GM19467 (cell line): ENCODE data around the gene SOX4.

ENCODE experiments used
- ATAC-seq: cut with Tn5 transposase; IDR thresholded peaks from one replicate; pipeline ENCODE4 v1.9.1; 2021; ENCODE audit warnings: mild to moderate bottlenecking, moderate library complexity; ENCODE audit not compliant: unreplicated experiment

SOX4 gene

DNA sequence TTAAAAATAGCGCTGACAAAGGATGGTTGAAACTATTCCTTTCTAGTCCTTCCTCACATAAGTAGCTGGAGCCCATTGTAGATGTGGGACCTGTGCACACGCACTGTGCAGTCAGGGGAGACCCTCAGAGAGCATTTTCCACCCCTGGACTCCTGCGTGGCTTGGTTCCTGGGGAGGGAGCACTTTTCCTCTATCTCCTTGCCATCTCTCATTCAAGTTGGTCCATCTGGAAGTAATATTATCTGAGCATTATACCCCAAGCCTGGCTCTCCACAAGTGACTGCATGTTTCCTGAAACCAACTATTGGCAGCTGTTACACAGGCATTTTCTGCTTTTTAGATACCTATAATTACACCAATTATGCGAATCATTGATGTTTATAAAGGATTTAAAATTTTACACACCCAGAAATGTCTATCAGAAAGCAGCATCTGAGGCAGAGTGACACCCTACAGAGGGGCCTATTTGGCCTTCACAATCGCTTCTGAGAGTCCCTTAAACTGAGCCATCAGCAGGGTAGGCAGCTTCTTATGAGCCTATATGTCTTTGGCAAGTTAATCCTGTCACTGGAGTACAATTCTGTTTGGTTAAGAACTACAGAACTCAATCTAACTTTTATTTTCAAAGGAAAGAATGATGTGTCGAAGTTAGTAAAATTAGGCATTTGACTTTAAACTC is 18.7 kb downstream of the SOX4 start:
- ATAC-seq = no peak

DNA sequence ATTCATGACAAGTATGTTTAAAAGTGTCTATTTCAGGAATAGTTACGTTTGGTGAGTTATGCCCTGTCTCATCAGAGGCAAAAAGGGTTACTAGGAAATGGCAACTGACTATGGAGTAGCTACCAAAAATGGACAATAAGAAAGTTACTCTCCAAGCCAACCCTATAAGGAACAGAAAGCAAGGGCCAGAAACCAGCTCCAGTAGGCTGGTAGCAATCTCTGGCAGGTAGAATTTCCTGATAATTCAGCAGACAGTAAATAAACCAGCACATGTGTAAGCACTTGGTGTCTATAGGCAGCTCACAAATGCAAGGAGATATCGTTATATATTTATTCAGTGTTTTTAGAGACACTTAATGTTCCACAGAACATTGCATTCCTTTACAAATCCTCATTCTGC is 20.3 kb downstream of the SOX4 start:
- no peak for ATAC-seq

DNA sequence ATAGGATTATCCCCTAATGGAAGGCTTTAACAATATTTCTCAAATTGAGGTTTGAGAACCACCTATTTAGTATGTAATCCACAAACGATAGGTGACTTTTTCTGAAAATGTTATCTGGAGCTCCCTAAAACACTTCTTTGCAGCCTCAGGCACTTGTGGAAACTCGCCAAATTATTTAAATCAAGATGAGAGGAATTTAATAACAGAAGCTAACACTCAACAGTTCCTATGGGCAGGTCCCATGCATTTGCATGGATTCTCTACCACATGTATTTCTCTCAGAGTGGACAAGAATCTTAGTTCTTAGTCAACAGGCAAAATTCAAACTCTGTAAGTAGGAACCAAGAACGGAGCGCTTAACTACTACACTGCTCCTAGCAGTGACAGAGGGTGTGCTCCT is 20.7 kb downstream of the SOX4 start:
- no peak for ATAC-seq

DNA sequence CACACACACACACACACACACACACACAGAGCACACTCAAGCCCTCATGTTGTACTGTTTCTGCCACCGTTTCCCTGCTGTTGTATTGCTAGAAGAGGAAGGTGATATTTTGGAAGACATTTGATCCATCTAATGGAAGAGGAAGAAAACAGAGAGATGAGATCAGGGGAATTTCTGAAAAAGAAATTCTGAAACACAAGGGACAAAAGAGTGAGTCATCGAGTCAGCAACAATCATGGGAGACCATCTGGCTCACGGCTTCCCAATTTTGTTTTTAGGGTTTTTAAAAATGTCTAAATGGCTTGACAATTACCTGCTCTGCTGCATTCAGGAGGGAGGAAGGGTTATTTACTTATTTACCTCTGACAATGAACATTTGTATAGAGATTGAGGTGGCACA is 22.0 kb downstream of the SOX4 start:
- ATAC-seq = no peak

DNA sequence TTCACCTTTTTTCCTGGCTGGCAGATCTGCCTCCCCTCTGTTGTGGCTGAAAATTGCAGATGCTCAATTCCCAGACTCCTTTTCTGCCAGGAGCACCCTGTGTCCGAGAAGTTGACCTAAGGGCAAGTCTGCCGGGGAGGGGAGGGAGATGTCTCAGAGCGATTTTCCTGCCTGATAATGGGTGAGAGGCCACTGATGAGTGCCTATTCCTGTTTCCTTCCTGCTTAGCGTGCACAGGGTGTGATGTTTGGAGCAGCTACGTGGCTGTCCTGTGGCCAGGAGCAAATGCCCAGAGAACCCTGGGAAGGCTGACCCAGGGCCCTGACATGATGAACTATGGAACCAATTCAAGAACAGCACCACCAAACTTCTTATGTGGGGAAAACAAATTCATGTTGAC is 22.5 kb downstream of the SOX4 start:
- ATAC-seq = no peak

DNA sequence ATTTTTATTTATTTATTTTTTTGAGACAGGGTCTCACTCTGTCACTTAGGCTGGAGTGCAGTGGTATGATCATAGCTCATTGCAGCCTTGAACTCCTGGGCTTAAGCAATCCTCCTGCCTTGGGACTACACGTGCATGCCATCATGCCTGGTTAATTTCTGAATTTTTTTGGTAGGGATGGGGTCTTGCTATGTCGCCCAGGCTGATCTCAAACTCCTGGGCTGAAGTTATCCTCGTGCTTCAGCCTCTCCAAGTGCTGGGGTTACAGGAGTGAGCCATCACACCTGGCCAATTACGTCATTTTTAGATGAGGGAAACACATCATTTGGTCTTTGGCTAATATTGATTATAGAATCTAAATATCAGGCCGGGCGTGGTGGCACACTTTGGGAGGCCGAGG is 32.1 kb downstream of the SOX4 start:
- ATAC-seq = no peak

DNA sequence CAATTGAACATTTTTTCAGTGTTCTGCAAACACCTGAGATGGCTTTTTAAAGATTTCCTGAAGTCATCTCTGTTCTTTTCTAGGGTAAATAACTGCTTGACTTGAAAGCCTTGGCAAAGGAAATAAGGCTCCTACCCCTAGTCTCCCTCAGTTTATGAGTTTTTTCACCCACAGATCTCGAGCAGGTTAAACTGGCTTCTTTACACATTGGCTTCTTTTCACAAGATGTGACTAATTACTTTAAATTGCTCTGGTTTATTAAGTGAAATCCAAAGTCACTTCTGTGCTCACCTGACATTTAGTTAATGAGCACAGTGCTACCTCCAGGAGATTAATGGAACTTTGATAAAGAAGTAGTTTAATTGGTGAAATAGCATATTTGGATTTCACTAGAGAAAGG is 33.2 kb downstream of the SOX4 start:
- no peak for ATAC-seq

DNA sequence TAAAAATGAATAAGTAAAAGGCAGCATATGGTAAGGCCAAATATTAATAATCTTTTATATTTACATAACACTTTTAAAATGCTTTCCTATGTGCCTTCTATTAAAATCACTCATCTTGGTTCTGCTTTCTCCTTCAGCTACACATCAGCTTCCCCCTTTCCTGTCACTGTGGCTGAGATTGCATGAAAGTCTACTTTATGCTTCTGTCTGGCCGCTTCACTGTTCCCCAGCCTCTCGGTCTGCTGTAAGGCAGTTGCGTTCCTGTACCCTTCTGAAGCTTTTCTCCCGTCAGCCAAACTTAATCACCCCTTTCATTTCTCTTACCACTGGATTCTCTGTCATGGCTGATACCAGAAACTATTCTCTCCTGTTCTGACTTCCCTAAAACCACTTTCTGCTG is 34.6 kb downstream of the SOX4 start:
- ATAC-seq = no peak

DNA sequence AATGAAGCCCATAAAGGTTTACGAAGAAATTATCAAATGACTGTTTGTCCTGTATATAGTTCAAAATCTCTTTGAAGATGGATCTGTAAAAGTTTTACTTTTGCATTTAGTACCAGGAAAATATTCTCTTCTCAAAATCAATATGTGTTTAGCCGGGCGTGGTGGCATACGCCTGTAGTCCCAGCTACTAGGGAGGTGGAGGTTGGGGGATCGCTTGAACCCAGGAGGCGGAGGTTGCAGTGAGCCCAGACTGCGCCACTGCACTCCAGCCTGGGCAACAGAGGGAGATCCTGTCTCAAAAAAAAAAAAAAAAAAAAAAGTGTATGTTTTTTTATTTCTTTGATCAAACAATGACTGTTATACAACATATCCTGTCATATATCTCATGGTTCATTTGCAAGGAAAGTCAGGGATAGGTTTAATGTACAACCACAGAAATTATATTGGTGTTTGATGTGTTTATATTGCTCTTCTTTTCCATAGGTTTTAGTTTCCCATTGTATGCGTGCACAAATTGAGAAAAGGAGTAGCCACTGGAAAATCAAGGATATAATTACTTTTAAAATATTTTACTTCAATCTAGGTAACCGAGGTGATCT is 40.1 kb downstream of the SOX4 start:
- no peak for ATAC-seq

DNA sequence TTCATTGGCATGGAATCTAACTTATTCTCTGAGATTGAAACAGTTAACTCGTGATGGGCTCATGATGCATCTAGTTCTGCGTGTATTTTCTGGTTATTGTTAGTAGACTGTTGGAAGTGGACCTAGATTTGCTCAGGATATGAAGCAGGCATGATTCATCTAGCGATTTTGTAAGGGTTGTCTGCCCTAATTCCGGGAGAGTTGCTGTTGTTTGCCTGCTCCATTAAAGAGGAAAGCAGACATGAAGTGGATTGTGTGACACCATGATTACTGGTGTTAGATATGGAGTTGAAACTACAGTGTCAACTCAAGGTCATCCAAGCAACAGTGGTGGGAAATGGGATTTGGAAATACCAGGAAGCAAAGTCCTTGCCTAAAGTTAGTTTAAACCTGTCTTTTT is 41.0 kb downstream of the SOX4 start:
- no peak for ATAC-seq

DNA sequence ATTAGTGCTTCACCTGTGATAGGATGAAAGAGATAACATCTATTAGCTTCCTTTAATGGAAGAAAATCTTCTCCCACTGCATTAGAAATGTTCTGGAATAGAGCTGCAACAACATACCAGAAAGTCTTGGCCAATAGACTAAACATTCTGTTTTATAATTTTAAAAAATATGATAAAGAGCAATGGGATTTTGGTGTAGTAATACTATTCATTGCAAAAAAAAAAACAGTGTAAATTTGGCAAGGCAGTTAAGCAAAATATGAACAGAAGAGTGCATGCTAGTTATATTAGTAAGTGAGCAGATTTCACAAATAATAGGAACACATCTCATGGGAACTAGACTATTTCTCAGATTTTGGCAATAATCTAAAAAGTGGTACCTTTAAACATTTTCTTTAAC is 43.3 kb downstream of the SOX4 start:
- no peak for ATAC-seq

DNA sequence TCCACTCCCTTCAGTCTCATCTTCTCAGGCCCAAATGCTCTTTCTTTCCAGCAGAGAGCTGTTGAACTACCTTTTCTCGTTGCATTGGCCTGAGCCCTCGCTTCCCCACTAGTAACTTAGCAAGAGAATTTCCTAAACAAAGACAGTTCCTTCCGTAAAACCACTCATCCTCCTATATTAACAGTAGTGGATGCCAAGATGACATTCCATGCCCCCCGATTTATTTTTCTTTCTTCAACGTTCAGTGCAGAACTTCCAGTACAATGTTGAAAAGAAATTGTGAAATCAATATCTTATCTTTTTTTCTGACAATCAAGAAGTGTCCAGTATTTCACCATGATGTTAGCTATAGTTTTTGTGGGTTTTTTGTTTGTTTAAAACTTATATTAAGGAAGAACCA is 45.8 kb downstream of the SOX4 start:
- no peak for ATAC-seq
